Activated T-cell treated with anti-CD3 and anti-CD28 coated beads, Interleukin-2, amount 50 U/mL, for 72 hours (primary cell): Measurements from ENCODE around the gene AGTPBP1. TPM values are rescaled to one million over a fixed set of nuclear protein-coding genes. Genes with fewer than 3 reads are reported as not detected.
"Not testable (repeated sequence)": the region's sequence is repeated elsewhere in the genome, so short reads cannot be mapped to it uniquely, and the experiment has no call there.

Experiments used
- ATAC-seq, 2 donors: fragments of 150-1000 bp; cut with Tn5 transposase; replicated peaks in 1 of 2; 2 replicates each; pipeline ENCODE4 v1.10.0; 2021; ENCODE audit warnings: moderate library complexity in 2 of 2, mild to moderate bottlenecking in 1 of 2
- DNase-seq, 2 donors: peaks; one replicate each; pipeline ENCODE4 v3.0.0; 2021 to 2022; ENCODE audit warnings: mixed read lengths in 1 of 2
- H3K27ac Mint-ChIP-seq: one replicate; pipeline ENCODE4 v1.8.0; 2022; ENCODE audit warnings: mild to moderate bottlenecking, moderate library complexity, mixed read lengths
- H3K27me3 Mint-ChIP-seq: one replicate; pipeline ENCODE4 v1.8.0; 2022; ENCODE audit warnings: low read depth, mixed read lengths
- H3K36me3 Mint-ChIP-seq, 2 donors: one replicate each; pipeline ENCODE4 v1.8.0; 2022; ENCODE audit warnings: mixed read lengths in 2 of 2, mild to moderate bottlenecking in 1 of 2; ENCODE audit not compliant: insufficient read depth in 2 of 2
- H3K4me1 Mint-ChIP-seq: one replicate; pipeline ENCODE4 v1.8.0; 2022; ENCODE audit warnings: low read depth, mixed read lengths
- H3K4me3 Mint-ChIP-seq, 2 donors: one replicate each; pipeline ENCODE4 v1.8.0; 2022; ENCODE audit warnings: mild to moderate bottlenecking in 2 of 2, mixed read lengths in 2 of 2, moderate library complexity in 2 of 2
- H3K9me3 Mint-ChIP-seq, 2 donors: one replicate each; pipeline ENCODE4 v1.8.0; 2022; ENCODE audit warnings: mixed read lengths in 2 of 2
- total RNA-seq, 2 donors: library from RNA; stranded (reverse); gene quantifications; one replicate each; pipeline ENCODE4 v1.2.3, GENCODE V29; 2022

Gene AGTPBP1, protein sequence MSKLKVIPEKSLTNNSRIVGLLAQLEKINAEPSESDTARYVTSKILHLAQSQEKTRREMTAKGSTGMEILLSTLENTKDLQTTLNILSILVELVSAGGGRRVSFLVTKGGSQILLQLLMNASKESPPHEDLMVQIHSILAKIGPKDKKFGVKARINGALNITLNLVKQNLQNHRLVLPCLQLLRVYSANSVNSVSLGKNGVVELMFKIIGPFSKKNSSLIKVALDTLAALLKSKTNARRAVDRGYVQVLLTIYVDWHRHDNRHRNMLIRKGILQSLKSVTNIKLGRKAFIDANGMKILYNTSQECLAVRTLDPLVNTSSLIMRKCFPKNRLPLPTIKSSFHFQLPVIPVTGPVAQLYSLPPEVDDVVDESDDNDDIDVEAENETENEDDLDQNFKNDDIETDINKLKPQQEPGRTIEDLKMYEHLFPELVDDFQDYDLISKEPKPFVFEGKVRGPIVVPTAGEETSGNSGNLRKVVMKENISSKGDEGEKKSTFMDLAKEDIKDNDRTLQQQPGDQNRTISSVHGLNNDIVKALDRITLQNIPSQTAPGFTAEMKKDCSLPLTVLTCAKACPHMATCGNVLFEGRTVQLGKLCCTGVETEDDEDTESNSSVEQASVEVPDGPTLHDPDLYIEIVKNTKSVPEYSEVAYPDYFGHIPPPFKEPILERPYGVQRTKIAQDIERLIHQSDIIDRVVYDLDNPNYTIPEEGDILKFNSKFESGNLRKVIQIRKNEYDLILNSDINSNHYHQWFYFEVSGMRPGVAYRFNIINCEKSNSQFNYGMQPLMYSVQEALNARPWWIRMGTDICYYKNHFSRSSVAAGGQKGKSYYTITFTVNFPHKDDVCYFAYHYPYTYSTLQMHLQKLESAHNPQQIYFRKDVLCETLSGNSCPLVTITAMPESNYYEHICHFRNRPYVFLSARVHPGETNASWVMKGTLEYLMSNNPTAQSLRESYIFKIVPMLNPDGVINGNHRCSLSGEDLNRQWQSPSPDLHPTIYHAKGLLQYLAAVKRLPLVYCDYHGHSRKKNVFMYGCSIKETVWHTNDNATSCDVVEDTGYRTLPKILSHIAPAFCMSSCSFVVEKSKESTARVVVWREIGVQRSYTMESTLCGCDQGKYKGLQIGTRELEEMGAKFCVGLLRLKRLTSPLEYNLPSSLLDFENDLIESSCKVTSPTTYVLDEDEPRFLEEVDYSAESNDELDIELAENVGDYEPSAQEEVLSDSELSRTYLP
- total RNA-seq = 10 to 100 TPM; 52.3 to 58.2 TPM

DNA sequence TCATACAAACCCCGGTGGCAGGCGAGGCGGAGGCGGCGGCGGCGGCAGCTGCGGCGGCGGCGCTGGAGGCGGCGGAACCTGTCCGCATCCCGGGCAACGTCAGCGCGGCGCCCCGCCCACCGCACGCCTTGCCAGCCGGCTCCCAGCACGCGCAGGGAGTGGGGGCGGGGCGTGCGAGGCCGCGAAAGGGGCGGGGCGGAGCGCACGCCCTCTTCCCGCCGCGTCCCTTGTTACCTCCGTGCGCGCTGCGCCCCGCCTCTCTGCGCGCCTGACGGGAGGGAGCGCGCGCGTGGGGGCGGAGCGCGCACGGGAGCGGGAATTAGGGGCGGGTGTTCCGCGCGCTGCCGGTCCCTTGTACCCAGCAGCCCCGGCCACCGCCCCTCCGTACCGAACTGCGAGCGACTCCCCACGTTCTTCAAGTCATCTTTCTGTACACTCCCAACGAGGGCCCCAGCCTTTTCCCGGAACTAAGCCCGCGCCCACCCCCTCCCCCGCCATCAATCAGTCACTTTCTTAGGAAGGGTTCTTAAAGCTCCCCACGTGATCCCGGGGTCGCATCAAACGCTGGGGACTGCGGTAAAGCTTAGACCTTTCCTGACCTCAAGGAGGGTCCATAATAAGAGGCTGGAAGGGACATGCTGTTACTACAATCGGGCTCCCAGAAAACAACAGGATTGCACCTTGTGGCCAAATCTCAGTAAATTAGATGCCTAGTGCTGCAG, at the start of gene AGTPBP1:
AGTPBP1 (minus strand) TSS at position 80 of the 722 bp plus-strand sequence. CDS start 29,421 bp downstream, outside the sequence.
- Mint-ChIP-seq H3K9me3 (no peaks in the 10 kb centered on the region), H3K27ac (peak within 1 kb of the TSS; percentile 93), H3K27me3 (peaks cover 20% of the 10 kb centered on the region), H3K4me1 (peaks cover 35% of the 10 kb centered on the region), H3K4me3 (peak within 1 kb of the TSS; percentile 90 to 91), H3K36me3 (peaks cover 1 to 4% of the 10 kb centered on the region in 2 donors)
- DNase-seq (peak; percentile 97 to 99), ATAC-seq (peak; percentile 78 to 82)

DNA sequence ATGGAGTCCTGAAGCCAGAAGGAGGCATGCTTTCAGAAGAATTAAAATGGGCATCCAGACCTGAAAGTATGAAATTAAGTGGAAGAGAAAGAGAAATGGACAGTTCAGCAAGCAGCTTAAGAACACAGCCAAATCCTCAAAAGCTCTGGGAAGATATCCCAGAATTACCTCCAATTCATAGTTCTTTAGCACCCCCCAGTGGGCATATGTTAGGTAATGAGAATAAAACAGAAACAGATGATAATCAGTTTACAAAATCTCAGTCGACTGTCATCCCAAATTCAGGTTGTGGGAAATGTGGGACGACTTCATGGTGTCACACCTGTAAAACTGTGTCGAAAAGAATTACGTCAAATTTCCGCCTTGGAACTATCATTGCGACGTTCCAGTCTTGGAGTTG, 44.4 kb upstream of the AGTPBP1 start:
- not testable (repeated sequence) for H3K4me1 Mint-ChIP-seq, H3K27ac Mint-ChIP-seq, H3K4me3 Mint-ChIP-seq, H3K9me3 Mint-ChIP-seq, DNase-seq, ATAC-seq, H3K36me3 Mint-ChIP-seq, H3K27me3 Mint-ChIP-seq

DNA sequence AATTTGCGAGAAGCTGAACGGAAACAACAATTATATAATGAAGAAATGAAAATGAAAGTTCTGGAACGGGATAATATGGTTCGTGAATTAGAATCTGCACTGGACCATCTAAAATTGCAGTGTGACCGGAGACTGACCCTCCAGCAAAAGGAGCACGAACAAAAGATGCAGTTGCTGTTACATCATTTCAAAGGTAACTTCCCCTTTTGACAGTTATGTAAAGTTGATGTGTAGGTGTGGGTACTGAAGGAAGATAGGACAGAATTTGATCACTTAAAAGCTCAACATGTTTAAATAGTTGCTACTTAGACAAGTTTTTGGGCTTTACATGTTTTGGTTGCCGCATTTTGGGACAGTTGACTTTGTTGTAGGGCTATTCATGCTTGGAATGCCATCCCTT, 32.1 kb upstream of the AGTPBP1 start:
- not testable (repeated sequence) for H3K4me3 Mint-ChIP-seq, H3K36me3 Mint-ChIP-seq, H3K27me3 Mint-ChIP-seq, H3K9me3 Mint-ChIP-seq, ATAC-seq, H3K4me1 Mint-ChIP-seq, DNase-seq, H3K27ac Mint-ChIP-seq

DNA sequence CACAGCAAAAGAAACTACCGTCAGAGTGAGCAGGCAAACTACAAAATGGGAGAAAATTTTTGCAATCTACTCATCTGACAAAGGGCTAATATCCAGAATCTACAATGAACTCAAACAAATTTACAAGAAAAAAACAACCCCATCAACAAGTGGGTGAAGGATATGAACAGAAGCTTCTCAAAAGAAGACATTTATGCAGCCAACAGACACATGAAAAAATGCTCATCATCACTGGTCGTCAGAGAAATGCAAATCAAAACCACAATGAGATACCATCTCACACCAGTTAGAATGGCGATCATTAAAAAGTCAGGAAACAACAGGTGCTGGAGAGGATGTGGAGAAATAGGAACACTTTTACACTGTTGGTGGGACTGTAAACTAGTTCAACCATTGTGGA, 20.0 kb upstream of the AGTPBP1 start:
- DNase-seq, H3K27ac Mint-ChIP-seq, ATAC-seq, H3K9me3 Mint-ChIP-seq, H3K4me1 Mint-ChIP-seq, H3K27me3 Mint-ChIP-seq, H3K36me3 Mint-ChIP-seq, H3K4me3 Mint-ChIP-seq: not testable (repeated sequence)

DNA sequence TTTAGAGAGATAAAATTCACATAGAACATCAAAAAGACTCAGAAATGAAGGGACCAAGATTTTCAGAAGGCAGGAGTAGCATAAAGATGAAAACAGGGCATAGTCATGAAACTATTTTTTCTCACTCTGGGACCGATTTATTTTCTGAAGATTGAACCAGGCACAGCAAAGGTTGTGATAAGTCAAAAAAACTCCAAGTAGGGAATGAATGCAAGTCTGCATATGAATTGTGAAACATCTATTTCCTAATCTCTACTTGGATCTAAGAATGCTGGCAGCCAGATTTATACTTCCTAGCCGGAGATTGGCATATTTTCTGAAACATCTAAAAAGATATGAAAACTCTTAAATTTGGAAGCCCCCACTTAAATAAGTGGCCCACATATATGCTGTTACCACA, 16.0 kb upstream of the AGTPBP1 start:
- DNase-seq, H3K4me1 Mint-ChIP-seq, H3K4me3 Mint-ChIP-seq, H3K9me3 Mint-ChIP-seq, ATAC-seq, H3K27ac Mint-ChIP-seq, H3K27me3 Mint-ChIP-seq, H3K36me3 Mint-ChIP-seq: not testable (repeated sequence)

DNA sequence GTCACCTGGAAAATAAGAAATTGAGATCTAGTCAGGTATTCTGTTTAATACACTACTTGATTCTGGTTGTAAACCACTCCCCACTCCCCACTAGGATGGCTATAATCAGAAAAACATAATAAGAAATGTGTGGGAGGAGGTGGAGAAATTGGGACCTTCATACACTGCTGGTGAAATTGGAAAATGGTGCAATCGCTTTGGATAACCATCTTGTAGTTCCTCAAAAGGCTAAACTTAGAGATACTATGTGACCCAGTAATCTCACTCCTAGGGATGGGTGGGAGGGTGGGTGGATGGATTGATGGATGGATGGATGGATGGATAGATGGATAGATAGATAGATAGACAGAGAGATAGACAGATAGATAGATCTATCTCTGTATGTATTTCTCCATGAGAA, 14.5 kb upstream of the AGTPBP1 start:
- H3K36me3 Mint-ChIP-seq, H3K4me3 Mint-ChIP-seq, H3K27ac Mint-ChIP-seq, H3K27me3 Mint-ChIP-seq, DNase-seq, H3K9me3 Mint-ChIP-seq, H3K4me1 Mint-ChIP-seq, ATAC-seq: not testable (repeated sequence)

DNA sequence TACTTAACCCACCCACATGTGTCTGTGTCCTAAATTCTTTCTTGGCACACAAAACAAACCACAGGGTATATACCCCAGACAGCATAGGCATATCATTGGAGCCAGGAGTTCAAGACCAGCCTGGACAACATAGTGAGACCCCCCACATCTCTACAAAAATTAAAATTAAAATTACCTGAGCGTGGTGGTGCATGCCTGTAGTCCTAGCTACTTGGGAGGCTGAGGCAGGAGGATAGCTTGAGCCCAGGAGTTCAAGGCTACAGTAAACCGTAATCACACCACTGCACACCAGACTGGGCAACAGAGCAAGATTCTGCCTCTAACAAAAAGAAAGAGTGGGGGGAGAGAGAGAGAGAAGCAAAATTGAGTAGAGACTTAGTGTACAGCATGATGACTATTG, 4.6 kb upstream of the AGTPBP1 start:
- ATAC-seq = no peak
- H3K4me1 Mint-ChIP-seq = peaks cover 19% of the 10 kb centered on the region
- DNase-seq = no peak
- H3K36me3 Mint-ChIP-seq = no peaks in the 10 kb centered on the region
- no peaks in the 10 kb centered on the region for H3K9me3 Mint-ChIP-seq
- no peak overlapping the region for H3K27ac Mint-ChIP-seq
- peaks cover 29% of the 10 kb centered on the region for H3K27me3 Mint-ChIP-seq
- no peak overlapping the region for H3K4me3 Mint-ChIP-seq

DNA sequence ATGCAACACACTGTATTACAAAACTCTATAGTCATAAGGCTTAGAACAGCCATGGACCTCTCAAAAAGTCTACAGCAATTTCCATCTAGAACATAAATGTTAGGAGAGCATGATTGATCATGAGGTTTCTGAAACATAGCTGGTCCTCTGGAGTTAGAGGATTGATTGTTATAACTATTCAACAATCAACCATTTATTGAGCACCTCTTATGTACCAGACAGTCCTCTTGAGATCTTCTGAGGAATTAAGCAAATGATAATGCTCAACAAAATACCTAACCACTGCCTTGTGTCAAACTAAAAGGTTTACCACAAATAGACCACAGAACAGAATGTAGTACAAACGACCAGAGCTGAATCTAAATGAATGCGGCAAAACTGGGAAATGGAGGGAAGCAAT, 3.4 kb upstream of the AGTPBP1 start:
- peaks cover 25% of the 10 kb centered on the region for H3K4me1 Mint-ChIP-seq
- no peak for DNase-seq
- no peak for ATAC-seq
- H3K4me3 Mint-ChIP-seq = no peak overlapping the region
- H3K27ac Mint-ChIP-seq = peak overlapping the region; percentile 6
- no peaks in the 10 kb centered on the region for H3K9me3 Mint-ChIP-seq
- H3K36me3 Mint-ChIP-seq = peaks cover 1 to 4% of the 10 kb centered on the region in 2 donors
- H3K27me3 Mint-ChIP-seq = peaks cover 29% of the 10 kb centered on the region

DNA sequence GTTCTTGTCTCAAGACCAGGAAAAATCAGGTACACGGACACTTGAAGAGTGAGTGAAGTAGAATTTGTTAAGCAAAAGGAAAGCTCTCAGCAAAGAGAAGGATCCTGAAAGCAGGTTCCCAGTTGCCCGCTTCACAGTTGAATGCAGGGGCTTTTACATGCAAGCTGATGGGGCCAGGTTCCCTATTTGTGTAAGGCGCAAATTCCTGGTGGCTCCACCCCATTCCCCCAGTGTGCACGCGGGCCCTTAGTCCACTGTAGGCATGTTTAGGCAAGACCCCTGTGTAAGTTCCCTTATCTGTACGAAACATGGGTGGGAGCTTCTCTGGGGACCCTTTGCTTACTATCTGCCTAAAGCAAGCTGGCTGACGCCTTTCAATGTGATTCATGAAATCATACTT, 2.7 kb upstream of the AGTPBP1 start:
- Mint-ChIP-seq H3K4me3 (peak overlapping the region in 1 of 2 donors; percentile 73), H3K9me3 (no peaks in the 10 kb centered on the region), H3K27me3 (peaks cover 29% of the 10 kb centered on the region), H3K36me3 (peaks cover 1 to 4% of the 10 kb centered on the region in 2 donors), H3K27ac (no peak overlapping the region), H3K4me1 (peaks cover 31% of the 10 kb centered on the region)
- ATAC-seq (no peak), DNase-seq (no peak)

DNA sequence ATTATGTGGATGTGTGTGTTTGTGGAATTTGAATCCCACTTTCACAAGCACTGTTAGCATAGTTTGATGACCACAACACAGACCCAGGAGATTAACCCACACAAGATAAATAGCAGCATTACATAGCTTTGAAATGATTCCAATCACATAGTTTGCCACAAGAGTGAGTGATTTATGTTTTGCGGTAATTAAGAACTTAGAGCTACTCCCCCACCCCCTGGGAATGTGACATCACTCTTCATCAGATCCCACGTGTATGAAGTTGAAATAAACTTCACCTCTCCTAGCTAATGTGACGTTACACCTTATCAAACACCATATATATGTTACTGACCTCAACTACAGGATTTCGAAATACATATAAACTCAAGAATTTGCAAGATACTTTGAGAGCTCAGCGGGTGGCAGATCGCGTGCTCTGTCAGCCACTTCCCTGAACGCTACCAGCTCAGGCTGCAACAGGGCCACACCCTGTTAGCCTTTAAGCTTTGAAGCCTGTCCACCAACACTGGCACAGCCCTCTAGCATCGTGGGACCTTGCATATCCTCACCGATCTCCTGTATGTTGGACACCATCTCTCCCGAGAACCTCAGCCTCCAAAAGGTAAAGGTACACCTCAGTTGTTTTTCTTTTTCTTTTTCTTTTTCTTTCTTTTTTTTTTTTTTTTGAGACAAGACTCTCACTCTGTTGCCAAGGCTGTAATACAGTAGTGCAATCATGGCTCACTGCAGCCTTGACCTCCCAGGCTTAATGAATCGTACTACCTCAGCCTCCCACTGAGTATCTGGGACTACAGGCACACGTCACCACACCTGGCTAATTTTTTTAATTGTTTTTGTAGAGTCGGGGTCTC, 1.7 kb upstream of the AGTPBP1 start:
- H3K27me3 Mint-ChIP-seq = peaks cover 27% of the 10 kb centered on the region
- peak; percentile 19 to 20 for DNase-seq
- H3K36me3 Mint-ChIP-seq = peaks cover 1 to 4% of the 10 kb centered on the region in 2 donors
- ATAC-seq = no peak
- H3K4me3 Mint-ChIP-seq = peak overlapping the region; percentile 39 to 73
- H3K27ac Mint-ChIP-seq = peak overlapping the region; percentile 86
- no peaks in the 10 kb centered on the region for H3K9me3 Mint-ChIP-seq
- peaks cover 31% of the 10 kb centered on the region for H3K4me1 Mint-ChIP-seq

DNA sequence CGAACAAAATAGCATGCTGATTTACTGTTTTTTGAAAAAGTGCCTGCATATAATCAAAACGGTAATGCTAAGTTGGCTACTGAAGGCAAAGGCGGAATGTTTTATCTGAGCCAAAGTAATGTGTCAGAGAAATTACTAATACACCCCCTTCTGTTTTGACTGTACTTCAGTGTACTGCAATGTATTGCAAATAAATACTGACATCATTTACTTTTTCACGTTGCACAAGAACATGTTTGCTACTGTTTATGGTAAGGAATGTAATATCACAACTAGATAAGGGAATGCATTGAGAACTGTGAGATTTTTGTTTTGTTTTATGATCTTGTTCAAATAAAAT, 813 bp upstream of the AGTPBP1 start:
- DNase-seq (no peak), ATAC-seq (peak; percentile 50 to 51)
- H3K9me3 Mint-ChIP-seq = no peaks in the 10 kb centered on the region
- peaks cover 20% of the 10 kb centered on the region for H3K27me3 Mint-ChIP-seq
- H3K4me3 Mint-ChIP-seq = peak overlapping the region; percentile 87 to 91
- H3K36me3 Mint-ChIP-seq = peaks cover 1 to 4% of the 10 kb centered on the region in 2 donors
- H3K4me1 Mint-ChIP-seq = peaks cover 35% of the 10 kb centered on the region
- peak overlapping the region; percentile 87 for H3K27ac Mint-ChIP-seq
